ENCODE results near the gene CAPN10.

GRCh38 chr2:240581811-240582210 is 4.7 kb upstream of the CAPN10 start:
- TF ChIP-seq, protein P1, sequence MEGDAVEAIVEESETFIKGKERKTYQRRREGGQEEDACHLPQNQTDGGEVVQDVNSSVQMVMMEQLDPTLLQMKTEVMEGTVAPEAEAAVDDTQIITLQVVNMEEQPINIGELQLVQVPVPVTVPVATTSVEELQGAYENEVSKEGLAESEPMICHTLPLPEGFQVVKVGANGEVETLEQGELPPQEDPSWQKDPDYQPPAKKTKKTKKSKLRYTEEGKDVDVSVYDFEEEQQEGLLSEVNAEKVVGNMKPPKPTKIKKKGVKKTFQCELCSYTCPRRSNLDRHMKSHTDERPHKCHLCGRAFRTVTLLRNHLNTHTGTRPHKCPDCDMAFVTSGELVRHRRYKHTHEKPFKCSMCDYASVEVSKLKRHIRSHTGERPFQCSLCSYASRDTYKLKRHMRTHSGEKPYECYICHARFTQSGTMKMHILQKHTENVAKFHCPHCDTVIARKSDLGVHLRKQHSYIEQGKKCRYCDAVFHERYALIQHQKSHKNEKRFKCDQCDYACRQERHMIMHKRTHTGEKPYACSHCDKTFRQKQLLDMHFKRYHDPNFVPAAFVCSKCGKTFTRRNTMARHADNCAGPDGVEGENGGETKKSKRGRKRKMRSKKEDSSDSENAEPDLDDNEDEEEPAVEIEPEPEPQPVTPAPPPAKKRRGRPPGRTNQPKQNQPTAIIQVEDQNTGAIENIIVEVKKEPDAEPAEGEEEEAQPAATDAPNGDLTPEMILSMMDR (IDR thresholded peaks at IDR 0.05) = no peak
- TF ChIP-seq POLR2AphosphoS5 (IDR thresholded peaks at IDR 0.05; ENCODE audit: insufficient read depth in 1 of 2, low read depth in 1 of 2) (no peak), POLR2A (IDR thresholded peaks at IDR 0.05) (no peak)

Measured in vagina (tissue), 2 donors.